Activated B cell treated with CpG ODN at 0.5 μM for 24 hours (primary cell): ENCODE data around the gene USP31. TPM values are rescaled to one million over a fixed set of nuclear protein-coding genes. Genes with fewer than 3 reads are reported as not detected.

Source experiments
- ATAC-seq: fragments of 200-7000 bp; cut with Tn5 transposase; one replicate; pipeline ENCODE4 v1.10.0; 2021; ENCODE audit warnings: low read depth, mild to moderate bottlenecking, moderate library complexity
- CTCF ChIA-PET: fragments of 350-600 bp; sonication (Branson Sonifier 250); formaldehyde crosslinking; loops from one replicate; lab custom pipeline; 2021; ENCODE audit warnings: antibody characterized with exemption; lab: Charles Lee
- POLR2A ChIA-PET: fragments of 350-600 bp; sonication (Branson Sonifier 250); formaldehyde crosslinking; loops from one replicate; lab custom pipeline; 2021; ENCODE audit warnings: antibody characterized with exemption; lab: Charles Lee
- DNase-seq: peaks from one replicate; pipeline ENCODE4 v3.0.0; 2022
- H3K27ac Mint-ChIP-seq: one replicate; pipeline ENCODE4 v1.8.0; 2020; ENCODE audit warnings: mixed read lengths
- H3K27me3 Mint-ChIP-seq: one replicate; pipeline ENCODE4 v1.8.0; 2021; ENCODE audit warnings: mixed read lengths
- H3K36me3 Mint-ChIP-seq: one replicate; pipeline ENCODE4 v1.8.0; 2021; ENCODE audit warnings: low read depth, mixed read lengths
- H3K4me1 Mint-ChIP-seq: one replicate; pipeline ENCODE4 v1.8.0; 2021; ENCODE audit warnings: mixed read lengths
- H3K4me3 Mint-ChIP-seq: one replicate; pipeline ENCODE4 v1.8.0; 2020; ENCODE audit warnings: mild to moderate bottlenecking, mixed read lengths
- H3K9me3 Mint-ChIP-seq: one replicate; pipeline ENCODE4 v1.8.0; 2020; ENCODE audit warnings: mixed read lengths
- CTCF ChIP-seq: fragments of 200-600 bp; IDR thresholded peaks from one replicate; pipeline ENCODE4 v1.8.0; 2022; ENCODE audit warnings: antibody characterized with exemption, mild to moderate bottlenecking
- intact Hi-C: fragments of 100-400 bp; cut with micrococcal nuclease; formaldehyde crosslinking; loops from one replicate; pipeline ENCODE4 v1.15.1; 2024
- total RNA-seq: library from RNA; stranded (reverse); gene quantifications from 2 replicates; pipeline ENCODE4 v1.2.3, GENCODE V29; 2022

The USP31 gene
- total RNA-seq, 1 donor from 2014 or later: 4.6 TPM

- ChIA-PET POLR2A (no interaction called here), CTCF (no interaction called here)
- ATAC-seq (no peak), DNase-seq (no peak)
- H3K4me3 Mint-ChIP-seq: no peak overlapping the region
- no peaks in the 10 kb centered on the region for H3K36me3 Mint-ChIP-seq
- intact Hi-C loops: no loop called here
- H3K4me1 Mint-ChIP-seq: no peaks in the 10 kb centered on the region
- no peaks in the 10 kb centered on the region for H3K9me3 Mint-ChIP-seq
- no peak for TF ChIP-seq CTCF
- H3K27me3 Mint-ChIP-seq: peaks cover 17% of the 10 kb centered on the region
- H3K27ac Mint-ChIP-seq: no peak overlapping the region
Observed at GRCh38 chr16:23188911-23189310, 39.7 kb upstream of the USP31 start.

- CTCF ChIA-PET: interaction anchor here (2.6 kb wide), 1 partner anchor 247 kb away, joined by 9 read pairs; no protein-coding TSS in a partner anchor
- H3K27me3 Mint-ChIP-seq: peaks cover 18% of the 10 kb centered on the region
- DNase-seq (no peak), ATAC-seq (no peak)
- H3K36me3 Mint-ChIP-seq: no peaks in the 10 kb centered on the region
- intact Hi-C loops: no loop called here
- H3K27ac Mint-ChIP-seq: no peak overlapping the region
- peaks cover 4% of the 10 kb centered on the region for H3K4me1 Mint-ChIP-seq
- TF ChIP-seq CTCF: no peak
- POLR2A ChIA-PET: no interaction called here
- H3K4me3 Mint-ChIP-seq: no peak overlapping the region
- H3K9me3 Mint-ChIP-seq: no peaks in the 10 kb centered on the region
Observed at GRCh38 chr16:23187341-23187740, 38.1 kb upstream of the USP31 start.

- ChIA-PET POLR2A (no interaction called here), CTCF (interaction anchor here (2.6 kb wide), 1 partner anchor 249 kb away, joined by 9 read pairs; no protein-coding TSS in a partner anchor)
- no peak overlapping the region for H3K27ac Mint-ChIP-seq
- no peak overlapping the region for H3K4me3 Mint-ChIP-seq
- peaks cover 15% of the 10 kb centered on the region for H3K4me1 Mint-ChIP-seq
- no peak for DNase-seq
- peaks cover 28% of the 10 kb centered on the region for H3K27me3 Mint-ChIP-seq
- no peak for ATAC-seq
- TF ChIP-seq CTCF: no peak
- no peaks in the 10 kb centered on the region for H3K36me3 Mint-ChIP-seq
- intact Hi-C loops: no loop called here
- H3K9me3 Mint-ChIP-seq: no peaks in the 10 kb centered on the region
Observed at GRCh38 chr16:23186171-23186570, 36.9 kb upstream of the USP31 start.

GRCh38 chr16:23185656-23186055 lies 36.4 kb upstream of the USP31 start:
- DNase-seq (no peak), ATAC-seq (no peak)
- TF ChIP-seq CTCF: no peak
- Mint-ChIP-seq H3K4me3 (no peak overlapping the region), H3K27me3 (peaks cover 28% of the 10 kb centered on the region), H3K4me1 (peaks cover 15% of the 10 kb centered on the region), H3K27ac (no peak overlapping the region), H3K9me3 (no peaks in the 10 kb centered on the region), H3K36me3 (no peaks in the 10 kb centered on the region)
- ChIA-PET POLR2A (no interaction called here), CTCF (interaction anchor here (2.6 kb wide), 1 partner anchor 249 kb away, joined by 9 read pairs; no protein-coding TSS in a partner anchor)
- intact Hi-C loops: no loop called here

- Mint-ChIP-seq H3K4me1 (peaks cover 15% of the 10 kb centered on the region), H3K4me3 (no peak overlapping the region), H3K9me3 (no peaks in the 10 kb centered on the region), H3K27me3 (peaks cover 31% of the 10 kb centered on the region), H3K27ac (no peak overlapping the region), H3K36me3 (no peaks in the 10 kb centered on the region)
- CTCF ChIA-PET: interaction anchor here (1.1 to 4.0 kb wide), 2 partner anchors 251 to 255 kb away, joined by 3 to 64 read pairs; no protein-coding TSS in a partner anchor
- ATAC-seq: no peak
- DNase-seq: no peak
- intact Hi-C loops: loop anchor here (1.0 to 2.0 kb wide), 2 partner anchors 34 to 373 kb away; partner anchors contain the start of genes EARS2, UBFD1 and USP31
- TF ChIP-seq CTCF: no peak
- POLR2A ChIA-PET: no interaction called here
Observed at GRCh38 chr16:23183543-23183862, 34.3 kb upstream of the USP31 start.
